Mesenchymal stem cell (in vitro differentiated cells and primary cell): ENCODE results near the gene LBR.

ENCODE experiments used
- DNase-seq: peaks from one replicate; pipeline ENCODE4 v3.0.0-alpha.2; 2013
- H2AFZ ChIP-seq: one replicate; pipeline ENCODE4 v1.6.1; 2013; ENCODE audit warnings: low read depth, mild to moderate bottlenecking, control low read depth, inconsistent platforms, low read length, moderate library complexity
- H2AK5ac ChIP-seq: 2 replicates; pipeline ENCODE4 v1.6.1; 2013; ENCODE audit warnings: low read length, moderate library complexity, mild to moderate bottlenecking, inconsistent platforms; ENCODE audit not compliant: severe bottlenecking
- H2BK120ac ChIP-seq: one replicate; pipeline ENCODE4 v1.6.1; 2013; ENCODE audit warnings: low read depth, mild to moderate bottlenecking, inconsistent platforms, low read length, moderate library complexity
- H2BK12ac ChIP-seq, 2 experiments: one replicate each; pipeline ENCODE4 v1.6.1; 2013; ENCODE audit warnings: inconsistent platforms in 2 of 2, low read length in 2 of 2, mild to moderate bottlenecking in 2 of 2, moderate library complexity in 2 of 2, control low read depth in 1 of 2
- H2BK15ac ChIP-seq: one replicate; pipeline ENCODE4 v1.6.1; 2013; ENCODE audit warnings: mild to moderate bottlenecking, low read depth, inconsistent platforms; ENCODE audit not compliant: poor library complexity, severe bottlenecking
- H2BK5ac ChIP-seq: 2 replicates; pipeline ENCODE4 v1.6.1; 2013; ENCODE audit warnings: low read depth, mild to moderate bottlenecking, low read length, control low read depth, inconsistent platforms; ENCODE audit not compliant: poor library complexity, severe bottlenecking
- H3K14ac ChIP-seq, 2 experiments: one replicate each; pipeline ENCODE4 v1.6.1; 2013; ENCODE audit warnings: inconsistent platforms in 2 of 2, low read length in 2 of 2, control low read depth in 1 of 2, mild to moderate bottlenecking in 1 of 2, moderate library complexity in 1 of 2
- H3K18ac ChIP-seq, 2 experiments: one replicate each; pipeline ENCODE4 v1.6.1; 2013; ENCODE audit warnings: inconsistent platforms in 2 of 2, low read length in 2 of 2, control low read depth in 1 of 2, low read depth in 1 of 2, mild to moderate bottlenecking in 1 of 2
- H3K23ac ChIP-seq, 2 experiments: one replicate each; pipeline ENCODE4 v1.6.1; 2013; ENCODE audit warnings: inconsistent platforms in 2 of 2, low read length in 2 of 2, mild to moderate bottlenecking in 2 of 2, moderate library complexity in 2 of 2, control low read depth in 1 of 2
- H3K27ac ChIP-seq: 2 replicates; pipeline ENCODE4 v1.5.1; 2013; ENCODE audit warnings: mild to moderate bottlenecking, moderate library complexity, low read length, control low read depth, inconsistent platforms; ENCODE audit not compliant: poor library complexity, severe bottlenecking
- H3K27me3 ChIP-seq, 2 experiments: 2 replicates each; pipeline versions ENCODE4 v1.6.1 to v1.7.0; 2013; ENCODE audit warnings: low read length in 2 of 2, mild to moderate bottlenecking in 2 of 2, moderate library complexity in 2 of 2, control low read depth in 1 of 2, inconsistent platforms in 1 of 2; ENCODE audit not compliant: control insufficient read depth in 1 of 2, insufficient read depth in 1 of 2
- H3K36me3 ChIP-seq, 2 experiments: 2 replicates each; pipeline versions ENCODE4 v1.6.1 to v1.7.0; 2013; ENCODE audit warnings: low read length in 2 of 2, control low read depth in 1 of 2, inconsistent platforms in 1 of 2, low read depth in 1 of 2, mild to moderate bottlenecking in 1 of 2; ENCODE audit not compliant: insufficient read depth in 2 of 2, control insufficient read depth in 1 of 2
- H3K4ac ChIP-seq, 2 experiments: one replicate each; pipeline ENCODE4 v1.6.1; 2013; ENCODE audit warnings: inconsistent platforms in 2 of 2, low read length in 2 of 2, mild to moderate bottlenecking in 2 of 2, moderate library complexity in 2 of 2, control low read depth in 1 of 2, low read depth in 1 of 2
- H3K4me1 ChIP-seq: 2 replicates; pipeline ENCODE4 v1.6.1; 2013; ENCODE audit warnings: low read depth, low read length, control low read depth; ENCODE audit not compliant: control insufficient read depth, insufficient read depth
- H3K4me2 ChIP-seq: 2 replicates; pipeline ENCODE4 v1.6.1; 2013; ENCODE audit warnings: low read length, mild to moderate bottlenecking, inconsistent platforms; ENCODE audit not compliant: poor library complexity, severe bottlenecking
- H3K4me3 ChIP-seq, 2 experiments: 2 replicates each; pipeline versions ENCODE4 v1.5.1 to v1.7.0; 2013; ENCODE audit warnings: low read length in 2 of 2, mild to moderate bottlenecking in 2 of 2, control low read depth in 1 of 2, low read depth in 1 of 2; ENCODE audit not compliant: insufficient read depth in 1 of 2
- H3K79me1 ChIP-seq: replicated peaks from 2 replicates; pipeline ENCODE4 v1.6.1; 2013; ENCODE audit warnings: mild to moderate bottlenecking, control low read depth, low read length, inconsistent platforms; ENCODE audit not compliant: poor library complexity, severe bottlenecking
- H3K9ac ChIP-seq: 2 replicates; pipeline ENCODE4 v1.7.0; 2013; ENCODE audit warnings: mild to moderate bottlenecking, low read length, moderate library complexity
- H3K9me3 ChIP-seq: 2 replicates; pipeline ENCODE4 v1.7.0; 2013; ENCODE audit warnings: mild to moderate bottlenecking, low read length; ENCODE audit not compliant: control insufficient read depth
- H4K8ac ChIP-seq: one replicate; pipeline ENCODE4 v1.6.1; 2013; ENCODE audit warnings: inconsistent platforms, mild to moderate bottlenecking, low read length, moderate library complexity
- H4K91ac ChIP-seq: one replicate; pipeline ENCODE4 v1.6.1; 2013; ENCODE audit warnings: mild to moderate bottlenecking, low read length, inconsistent platforms
- WGBS: methylation state at CpG from one replicate; pipeline ENCODE4 v1.1.7; 2013; ENCODE audit warnings: mixed read lengths; 5-methylcytosine and 5-hydroxymethylcytosine counted together

The LBR gene

GRCh38 chr1:225415307-225415706 lies 12.5 kb downstream of the LBR start:
- H2BK5ac ChIP-seq, result no peak overlapping the region
- H3K4me3 ChIP-seq, result no peak overlapping the region
- H4K8ac ChIP-seq, result no peak overlapping the region
- no peak for DNase-seq
- no peak overlapping the region for H2BK15ac ChIP-seq
- H4K91ac ChIP-seq, result no peak overlapping the region
- no peak overlapping the region for H3K4ac ChIP-seq
- no peak overlapping the region for H2AK5ac ChIP-seq
- no peaks in the 10 kb centered on the region for H3K9me3 ChIP-seq
- 100% methylated on average over 4 of the region's 4 CpGs for WGBS
- no peaks in the 10 kb centered on the region for H3K27me3 ChIP-seq
- H3K14ac ChIP-seq, result no peak overlapping the region
- peaks cover 17 to 76% of the 10 kb centered on the region in 2 experiments for H3K36me3 ChIP-seq
- no peak overlapping the region for H3K27ac ChIP-seq
- H2AFZ ChIP-seq, result no peak overlapping the region
- H3K9ac ChIP-seq, result no peak overlapping the region
- H2BK12ac ChIP-seq, result no peak overlapping the region
- peaks cover 10% of the 10 kb centered on the region for H3K4me1 ChIP-seq
- H3K18ac ChIP-seq, result no peak overlapping the region
- no peak overlapping the region for H3K4me2 ChIP-seq
- no peak overlapping the region for H2BK120ac ChIP-seq
- peaks cover 19% of the 10 kb centered on the region for H3K79me1 ChIP-seq
- H3K23ac ChIP-seq, result no peak overlapping the region

- H2BK120ac ChIP-seq, result no peak overlapping the region
- H4K8ac ChIP-seq, result no peak overlapping the region
- H3K18ac ChIP-seq, result no peak overlapping the region
- no peak overlapping the region for H2BK12ac ChIP-seq
- H2AK5ac ChIP-seq, result no peak overlapping the region
- 93% methylated on average over 3 of the region's 5 CpGs for WGBS
- no peak overlapping the region for H3K14ac ChIP-seq
- no peak overlapping the region for H3K4me2 ChIP-seq
- H2BK15ac ChIP-seq, result no peak overlapping the region
- H2AFZ ChIP-seq, result no peak overlapping the region
- H3K79me1 ChIP-seq, result peaks cover 19% of the 10 kb centered on the region
- H3K23ac ChIP-seq, result no peak overlapping the region
- peaks cover 12% of the 10 kb centered on the region for H3K4me1 ChIP-seq
- no peak overlapping the region for H3K4ac ChIP-seq
- no peak overlapping the region for H2BK5ac ChIP-seq
- no peaks in the 10 kb centered on the region for H3K27me3 ChIP-seq
- DNase-seq, result no peak
- H3K27ac ChIP-seq, result no peak overlapping the region
- H3K9me3 ChIP-seq, result no peaks in the 10 kb centered on the region
- no peak overlapping the region for H3K9ac ChIP-seq
- peaks cover 14 to 82% of the 10 kb centered on the region in 2 experiments for H3K36me3 ChIP-seq
- no peak overlapping the region for H3K4me3 ChIP-seq
- H4K91ac ChIP-seq, result no peak overlapping the region
These were observed 14.0 kb downstream of the LBR start for GRCh38 chr1:225413708-225414375.

DNA sequence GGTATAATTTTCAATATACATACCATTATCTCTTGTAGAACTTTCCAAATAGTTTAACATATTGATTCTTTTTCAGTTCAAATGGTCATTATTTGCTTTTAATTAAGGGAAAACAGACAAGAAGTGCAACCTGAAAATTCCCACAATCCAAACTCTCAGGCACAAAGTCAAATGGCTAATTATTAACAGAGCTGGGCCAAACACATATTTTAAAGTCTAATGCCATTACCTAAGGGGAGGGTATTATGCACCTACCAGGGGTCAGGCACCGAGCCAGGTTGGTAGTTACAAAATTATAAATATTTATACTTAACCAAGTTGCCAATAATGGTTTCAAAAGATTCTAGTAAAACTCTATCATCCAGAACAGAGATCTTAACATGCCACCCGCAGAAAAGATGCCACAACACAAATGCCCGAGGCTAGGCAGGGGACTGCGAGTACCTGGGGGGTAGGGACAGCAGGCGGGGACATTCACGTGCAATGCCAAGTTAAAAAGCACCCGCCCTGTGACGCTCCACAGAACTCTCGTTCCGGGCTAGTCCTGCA lies 15.0 kb downstream of the LBR start:
- no peak overlapping the region for H2BK12ac ChIP-seq
- no peak overlapping the region for H2BK15ac ChIP-seq
- no peak overlapping the region for H4K91ac ChIP-seq
- H3K27me3 ChIP-seq, result no peaks in the 10 kb centered on the region
- peak overlapping the region; percentile 60 for H3K4me2 ChIP-seq
- no peak overlapping the region for H3K4me3 ChIP-seq
- no peak overlapping the region for H3K4ac ChIP-seq
- no peak overlapping the region for H3K9ac ChIP-seq
- DNase-seq, result no peak
- no peak overlapping the region for H2BK120ac ChIP-seq
- H3K18ac ChIP-seq, result no peak overlapping the region
- peak overlapping the region; percentile 76 for H2AK5ac ChIP-seq
- H3K36me3 ChIP-seq, result peaks cover 14 to 77% of the 10 kb centered on the region in 2 experiments
- H2BK5ac ChIP-seq, result no peak overlapping the region
- H3K4me1 ChIP-seq, result peaks cover 13% of the 10 kb centered on the region
- H2AFZ ChIP-seq, result no peak overlapping the region
- H4K8ac ChIP-seq, result no peak overlapping the region
- no peaks in the 10 kb centered on the region for H3K9me3 ChIP-seq
- no peak overlapping the region for H3K23ac ChIP-seq
- no peak overlapping the region for H3K14ac ChIP-seq
- H3K79me1 ChIP-seq, result peaks cover 24% of the 10 kb centered on the region
- 95% methylated on average over 9 of the region's 10 CpGs for WGBS
- H3K27ac ChIP-seq, result peak overlapping the region; percentile 89

DNA sequence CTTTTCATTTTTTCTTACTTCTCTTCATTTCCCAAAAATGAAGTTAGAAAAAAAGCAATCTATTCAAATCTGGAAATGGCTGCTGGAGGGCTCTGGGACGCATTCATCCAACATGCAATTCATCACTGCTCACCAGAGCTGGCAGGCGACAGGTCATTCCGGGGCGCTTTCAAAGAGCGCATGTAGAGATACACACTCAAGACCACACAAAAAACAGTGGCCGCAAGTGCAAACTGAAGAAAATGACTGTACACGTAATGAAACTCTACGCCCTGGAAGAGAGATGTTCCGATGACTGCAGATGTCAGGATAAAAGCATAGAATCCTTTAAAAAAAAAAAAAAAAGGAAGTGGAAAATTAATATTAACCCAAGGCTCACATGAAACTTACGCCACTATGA lies 15.5 kb downstream of the LBR start:
- no peak overlapping the region for H2AFZ ChIP-seq
- no peak for DNase-seq
- H2AK5ac ChIP-seq, result no peak overlapping the region
- WGBS, result 96% methylated on average over 9 of the region's 10 CpGs
- no peak overlapping the region for H3K23ac ChIP-seq
- no peak overlapping the region for H3K9ac ChIP-seq
- H4K8ac ChIP-seq, result no peak overlapping the region
- H2BK12ac ChIP-seq, result no peak overlapping the region
- H2BK5ac ChIP-seq, result no peak overlapping the region
- no peak overlapping the region for H4K91ac ChIP-seq
- no peak overlapping the region for H3K4me2 ChIP-seq
- no peak overlapping the region for H3K18ac ChIP-seq
- H2BK15ac ChIP-seq, result no peak overlapping the region
- H2BK120ac ChIP-seq, result no peak overlapping the region
- H3K27ac ChIP-seq, result peak overlapping the region; percentile 53
- peaks cover 16 to 72% of the 10 kb centered on the region in 2 experiments for H3K36me3 ChIP-seq
- no peak overlapping the region for H3K14ac ChIP-seq
- no peak overlapping the region for H3K4me3 ChIP-seq
- no peak overlapping the region for H3K4ac ChIP-seq
- peaks cover 13% of the 10 kb centered on the region for H3K4me1 ChIP-seq
- no peaks in the 10 kb centered on the region for H3K9me3 ChIP-seq
- peaks cover 26% of the 10 kb centered on the region for H3K79me1 ChIP-seq
- no peaks in the 10 kb centered on the region for H3K27me3 ChIP-seq
